Keratinocyte (primary cell): ENCODE measurements around the gene THOC6. TPM values are rescaled to one million over a fixed set of nuclear protein-coding genes. Genes with fewer than 3 reads are reported as not detected.

ENCODE experiments used
- DNase-seq: peaks from one replicate; pipeline ENCODE4 v3.0.0-alpha.2; 2011; ENCODE audit warnings: low read depth, missing footprints, low spot score
- FAIRE-seq: peaks from 2 replicates; lab custom pipeline; 2011; peaks lifted over from hg19 to GRCh38; lab: Jason Lieb, UNC
- H2AFZ ChIP-seq: 2 replicates; pipeline ENCODE4 v1.6.0; 2012; ENCODE audit warnings: low read length, control low read depth, inconsistent platforms; ENCODE audit not compliant: control insufficient read depth
- H3K27ac ChIP-seq: 2 replicates; pipeline ENCODE4 v1.5.1; 2011; ENCODE audit warnings: low read length; ENCODE audit not compliant: control insufficient read depth, insufficient read depth
- H3K27me3 ChIP-seq: 3 replicates; pipeline ENCODE4 v1.6.0; 2011; ENCODE audit warnings: low read length; ENCODE audit not compliant: control insufficient read depth, insufficient read depth; ENCODE audit errors: extremely low read depth
- H3K36me3 ChIP-seq, 2 experiments: 2 replicates in 1 of 2; 3 replicates in 1 of 2; pipeline ENCODE4 v1.5.1; 2011; ENCODE audit warnings: low read length in 2 of 2, mild to moderate bottlenecking in 1 of 2; ENCODE audit not compliant: control insufficient read depth in 2 of 2, insufficient read depth in 2 of 2; ENCODE audit errors: extremely low read depth in 1 of 2
- H3K4me1 ChIP-seq: 3 replicates; pipeline ENCODE4 v1.5.1; 2011; ENCODE audit warnings: low read length; ENCODE audit not compliant: control insufficient read depth, insufficient read depth; ENCODE audit errors: extremely low read depth
- H3K4me2 ChIP-seq: 3 replicates; pipeline ENCODE4 v1.6.0; 2011; ENCODE audit warnings: low read depth, low read length; ENCODE audit not compliant: control insufficient read depth, insufficient read depth; ENCODE audit errors: extremely low read depth
- H3K4me3 ChIP-seq, 3 experiments: fragments of 200-600 bp in 1 of 3; sonication (generic) in 1 of 3; 2 replicates in 2 of 3; 3 replicates in 1 of 3; pipeline ENCODE4 v1.5.1; 2011 to 2016; ENCODE audit warnings: low read length in 3 of 3, mild to moderate bottlenecking in 3 of 3, control low read depth in 2 of 3, inconsistent platforms in 1 of 3, low read depth in 1 of 3, mixed read lengths in 1 of 3, mixed run types in 1 of 3, moderate library complexity in 1 of 3; ENCODE audit not compliant: control insufficient read depth in 2 of 3, insufficient read depth in 2 of 3; ENCODE audit errors: extremely low read depth in 1 of 3
- H3K79me2 ChIP-seq: 2 replicates; pipeline ENCODE4 v1.6.0; 2012; ENCODE audit warnings: low read length; ENCODE audit not compliant: control insufficient read depth, insufficient read depth
- H3K9ac ChIP-seq: 3 replicates; pipeline ENCODE4 v1.6.0; 2011; ENCODE audit warnings: low read length; ENCODE audit not compliant: control insufficient read depth, insufficient read depth; ENCODE audit errors: extremely low read depth
- H3K9me1 ChIP-seq: 3 replicates; pipeline ENCODE4 v1.6.0; 2011; ENCODE audit warnings: low read length; ENCODE audit not compliant: control insufficient read depth, insufficient read depth; ENCODE audit errors: extremely low read depth
- H3K9me3 ChIP-seq: 2 replicates; pipeline ENCODE4 v1.5.1; 2012; ENCODE audit warnings: low read depth, low read length; ENCODE audit not compliant: control insufficient read depth
- H4K20me1 ChIP-seq: 3 replicates; pipeline ENCODE4 v1.6.0; 2011; ENCODE audit warnings: low read length; ENCODE audit not compliant: control insufficient read depth, insufficient read depth; ENCODE audit errors: extremely low read depth
- EZH2 ChIP-seq: IDR thresholded peaks from one replicate; pipeline ENCODE4 v1.6.1; 2012; ENCODE audit warnings: inconsistent platforms, mild to moderate bottlenecking, low read length, moderate library complexity
- dilution Hi-C: fragments of 300-500 bp; cut with MboI; formaldehyde crosslinking; loops from one replicate; pipeline ENCODE4 v1.7.0; 2020; ENCODE audit warnings: low sequenced_read_pairs; ENCODE audit not compliant: extremely low pct_ligation_motif_present
- polyA plus RNA-seq, 5 experiments: library from polyadenylated mRNA; depleted of rRNA in 3 of 5; stranded (reverse) in 3 of 5; stranded (forward) in 1 of 5; unstranded in 1 of 5; fragments of >200 nt; gene quantifications; 1 replicate in 1 of 5; 2 replicates in 3 of 5; 3 replicates in 1 of 5; pipeline versions ENCODE4 v1.2.1 to v1.2.3, GENCODE V29; 2011 to 2012; ENCODE audit warnings: missing spikeins in 2 of 5, low read depth in 1 of 5, low replicate concordance in 1 of 5
- TF ChIP-seq, protein P1 (sequence below), 3 experiments: IDR thresholded peaks in 1 of 3; conservative IDR thresholded peaks in 1 of 3; optimal IDR thresholded peaks in 1 of 3; 2 replicates in 2 of 3; 3 replicates in 1 of 3; pipeline versions ENCODE3 to v1.5.1; 2011; ENCODE audit warnings: low read length in 3 of 3, mild to moderate bottlenecking in 3 of 3, moderate library complexity in 2 of 3, control low read depth in 1 of 3, inconsistent platforms in 1 of 3; ENCODE audit not compliant: insufficient read depth in 2 of 3; ENCODE audit errors: extremely low read depth in 1 of 3

Gene THOC6
- polyA plus RNA-seq, 1 donor (not counting 4 experiments of a cell fraction or from before 2014, with no cell fraction given): 10.3 TPM

DNA sequence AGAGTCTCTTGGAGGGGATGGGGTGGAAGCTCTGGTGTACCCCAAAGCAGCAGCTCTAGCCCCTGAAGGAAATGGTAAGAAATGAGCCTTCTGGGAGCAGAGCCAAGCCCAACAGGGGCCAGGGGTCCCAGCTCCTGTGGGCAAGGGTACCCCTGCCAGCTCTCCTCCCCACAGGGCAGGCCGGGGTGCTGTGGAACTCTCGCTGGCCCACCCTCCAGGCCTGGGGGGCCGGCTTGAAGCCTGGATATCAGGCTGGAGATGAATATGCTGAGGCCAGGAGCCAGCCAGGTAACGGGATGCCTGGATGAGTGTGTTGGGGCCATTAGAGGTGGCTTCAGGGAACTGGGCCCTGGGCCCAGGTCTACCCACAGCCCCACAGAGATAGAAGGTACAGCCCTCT, 23.3 kb upstream of the THOC6 start:
- DNase-seq: no peak
- dilution Hi-C loops: no loop called here

DNA sequence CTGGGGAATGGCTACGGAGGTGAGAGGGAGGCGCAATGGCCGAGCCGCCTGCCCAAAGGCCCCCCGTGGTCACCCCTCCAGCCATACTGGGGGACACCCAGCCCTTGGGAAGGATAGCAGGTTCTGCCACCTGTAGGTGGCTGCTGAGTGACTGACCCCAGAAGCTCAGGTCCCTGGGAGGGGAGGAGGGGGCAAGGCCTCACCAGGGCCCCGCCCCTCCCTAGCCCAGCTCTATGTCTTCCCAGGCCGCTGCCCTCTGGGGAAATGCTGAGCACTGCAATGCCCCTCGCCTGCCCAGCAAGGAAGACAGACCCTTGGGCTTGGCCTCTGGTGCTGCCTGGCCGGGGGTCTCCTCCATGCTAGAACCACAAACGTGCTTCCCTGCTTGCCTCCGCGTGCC, 22.5 kb upstream of the THOC6 start:
- H3K27ac ChIP-seq: no peak overlapping the region
- H3K9me3 ChIP-seq: no peaks in the 10 kb centered on the region
- no peaks in the 10 kb centered on the region for H3K27me3 ChIP-seq
- FAIRE-seq (no peak), DNase-seq (no peak)
- peaks cover 1% of the 10 kb centered on the region for H3K4me1 ChIP-seq
- H2AFZ ChIP-seq: no peak overlapping the region
- TF ChIP-seq, protein P1, sequence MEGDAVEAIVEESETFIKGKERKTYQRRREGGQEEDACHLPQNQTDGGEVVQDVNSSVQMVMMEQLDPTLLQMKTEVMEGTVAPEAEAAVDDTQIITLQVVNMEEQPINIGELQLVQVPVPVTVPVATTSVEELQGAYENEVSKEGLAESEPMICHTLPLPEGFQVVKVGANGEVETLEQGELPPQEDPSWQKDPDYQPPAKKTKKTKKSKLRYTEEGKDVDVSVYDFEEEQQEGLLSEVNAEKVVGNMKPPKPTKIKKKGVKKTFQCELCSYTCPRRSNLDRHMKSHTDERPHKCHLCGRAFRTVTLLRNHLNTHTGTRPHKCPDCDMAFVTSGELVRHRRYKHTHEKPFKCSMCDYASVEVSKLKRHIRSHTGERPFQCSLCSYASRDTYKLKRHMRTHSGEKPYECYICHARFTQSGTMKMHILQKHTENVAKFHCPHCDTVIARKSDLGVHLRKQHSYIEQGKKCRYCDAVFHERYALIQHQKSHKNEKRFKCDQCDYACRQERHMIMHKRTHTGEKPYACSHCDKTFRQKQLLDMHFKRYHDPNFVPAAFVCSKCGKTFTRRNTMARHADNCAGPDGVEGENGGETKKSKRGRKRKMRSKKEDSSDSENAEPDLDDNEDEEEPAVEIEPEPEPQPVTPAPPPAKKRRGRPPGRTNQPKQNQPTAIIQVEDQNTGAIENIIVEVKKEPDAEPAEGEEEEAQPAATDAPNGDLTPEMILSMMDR (optimal IDR thresholded peaks at IDR 0.05 in 1 of 3, IDR thresholded peaks at IDR 0.05 in 1 of 3, conservative IDR thresholded peaks at IDR 0.05 in 1 of 3; ENCODE audit: extremely low read depth in 1 of 3, insufficient read depth in 2 of 3, low read length in 3 of 3): no peak
- TF ChIP-seq EZH2: no peak
- no peaks in the 10 kb centered on the region for H3K9me1 ChIP-seq
- no peak overlapping the region for H3K4me3 ChIP-seq
- dilution Hi-C loops: no loop called here
- H3K9ac ChIP-seq: no peak overlapping the region
- no peaks in the 10 kb centered on the region for H3K79me2 ChIP-seq
- H3K4me2 ChIP-seq: no peak overlapping the region
- no peaks in the 10 kb centered on the region for H4K20me1 ChIP-seq
- H3K36me3 ChIP-seq: no peaks in the 10 kb centered on the region

More for the DNA sequence above, 23.3 kb upstream of the THOC6 start:
- no peaks in the 10 kb centered on the region for H3K9me3 ChIP-seq
- H3K4me1 ChIP-seq: peaks cover 4% of the 10 kb centered on the region
- no peaks in the 10 kb centered on the region for H3K79me2 ChIP-seq
- no peak overlapping the region for H3K4me3 ChIP-seq
- H3K27ac ChIP-seq: no peak overlapping the region
- no peaks in the 10 kb centered on the region for H3K9me1 ChIP-seq
- no peaks in the 10 kb centered on the region for H3K27me3 ChIP-seq
- FAIRE-seq: no peak
- no peak overlapping the region for H3K9ac ChIP-seq
- H4K20me1 ChIP-seq: no peaks in the 10 kb centered on the region
- TF ChIP-seq EZH2: no peak
- TF ChIP-seq, protein P1 (optimal IDR thresholded peaks at IDR 0.05 in 1 of 3, IDR thresholded peaks at IDR 0.05 in 1 of 3, conservative IDR thresholded peaks at IDR 0.05 in 1 of 3; ENCODE audit: extremely low read depth in 1 of 3, insufficient read depth in 2 of 3, low read length in 3 of 3): no peak
- no peak overlapping the region for H3K4me2 ChIP-seq
- no peaks in the 10 kb centered on the region for H3K36me3 ChIP-seq
- no peak overlapping the region for H2AFZ ChIP-seq
